GM21723 (cell line): ENCODE measurements around the gene ARID1A.
"Not testable (repeated sequence)": the region's sequence is repeated elsewhere in the genome, so short reads cannot be mapped to it uniquely, and the experiment has no call there.

Source experiments
- ATAC-seq: cut with Tn5 transposase; IDR thresholded peaks from one replicate; pipeline ENCODE4 v1.9.1; 2021; ENCODE audit warnings: mild to moderate bottlenecking, moderate library complexity; ENCODE audit not compliant: unreplicated experiment

ARID1A gene

GRCh38 chr1:26787381-26787705, 91.5 kb downstream of the ARID1A start:
- ATAC-seq, result peak; percentile 45

GRCh38 chr1:26787706-26788514, 92.1 kb downstream of the ARID1A start, which contains the start of gene PIGV:
TSS of gene PIGV (plus strand) at chr1:26787950. CDS start at chr1:26790816, 2,866 bp downstream.
- peak; percentile 63 for ATAC-seq

GRCh38 chr1:26788515-26788785, 92.6 kb downstream of the ARID1A start:
- no peak for ATAC-seq

- ATAC-seq, result peak; percentile 32
These were observed 93.2 kb downstream of the ARID1A start for GRCh38 chr1:26788836-26789611.

DNA sequence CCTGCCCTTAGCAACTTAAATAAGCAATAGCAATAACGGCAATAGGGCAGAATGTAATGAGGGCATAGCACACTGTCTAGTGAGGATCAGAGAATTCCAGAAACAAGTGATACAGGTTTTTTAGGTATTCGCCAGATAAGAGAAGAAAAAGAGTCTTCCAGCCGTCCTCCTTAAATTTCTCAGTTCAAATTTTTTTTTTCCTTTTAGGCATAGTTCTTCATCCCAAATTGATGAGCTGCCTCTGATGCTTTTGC, 93.7 kb downstream of the ARID1A start:
- ATAC-seq, result no peak

DNA sequence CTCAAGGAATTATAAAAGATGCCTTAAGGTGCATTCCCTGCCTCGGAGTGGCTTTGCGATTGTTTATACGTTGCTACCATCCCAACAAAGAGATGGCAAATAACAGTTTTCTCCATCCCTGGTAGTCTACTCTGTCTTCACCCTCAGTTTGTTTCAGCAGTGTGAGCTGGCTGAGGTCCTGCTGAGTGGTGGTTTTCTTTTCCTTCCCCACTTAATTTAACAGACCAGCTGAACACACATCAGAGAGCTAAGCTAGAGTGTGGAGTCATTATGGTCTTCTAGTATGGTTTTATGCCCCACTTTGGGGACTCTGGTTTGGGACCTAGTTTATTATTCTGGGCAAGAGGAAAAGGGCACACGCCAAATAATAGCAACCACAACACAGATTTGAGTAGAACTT, 94.1 kb downstream of the ARID1A start:
- ATAC-seq, result no peak

GRCh38 chr1:26790551-26790953, 94.7 kb downstream of the ARID1A start:
- ATAC-seq, result no peak

DNA sequence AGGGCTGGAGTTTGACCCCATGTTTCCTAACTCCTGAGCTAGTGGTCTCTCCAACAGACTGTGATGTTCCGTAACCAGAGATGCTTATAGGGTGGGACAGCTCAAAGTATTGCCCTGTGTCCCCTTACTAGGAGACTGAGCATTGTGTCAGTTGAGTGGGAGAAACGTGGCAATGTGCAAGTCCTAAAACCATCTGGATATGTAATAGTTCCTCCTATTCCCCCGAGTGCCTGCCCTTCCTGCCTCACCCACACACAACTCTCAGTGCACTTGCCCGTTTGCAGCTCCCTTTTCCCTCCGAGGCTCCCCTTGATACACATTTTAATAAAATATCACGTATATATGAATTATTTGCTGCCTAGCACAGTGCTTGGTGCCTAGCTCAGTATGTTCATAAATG, 95.3 kb downstream of the ARID1A start:
- ATAC-seq, result no peak

GRCh38 chr1:26791626-26792025, 95.8 kb downstream of the ARID1A start:
- ATAC-seq, result no peak

DNA sequence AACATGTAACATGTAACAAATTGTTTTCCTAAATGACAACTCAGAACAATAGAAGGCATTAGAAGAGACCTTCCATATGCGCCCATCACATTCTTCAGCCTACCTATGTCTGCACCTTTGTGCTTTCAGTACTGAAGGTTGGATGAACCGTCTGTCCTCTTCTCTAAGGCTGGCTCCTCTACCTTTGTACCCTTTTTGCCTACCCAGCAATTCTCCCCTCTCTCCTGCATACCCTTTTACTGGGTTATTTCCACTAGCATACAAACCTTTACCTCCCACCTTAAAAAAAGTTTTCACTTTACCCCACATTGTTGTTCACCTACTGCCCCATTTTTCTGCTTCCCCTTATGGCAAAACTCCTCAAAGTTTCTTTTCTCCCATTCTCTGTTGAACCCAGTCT, 97.1 kb downstream of the ARID1A start:
- ATAC-seq, result no peak

DNA sequence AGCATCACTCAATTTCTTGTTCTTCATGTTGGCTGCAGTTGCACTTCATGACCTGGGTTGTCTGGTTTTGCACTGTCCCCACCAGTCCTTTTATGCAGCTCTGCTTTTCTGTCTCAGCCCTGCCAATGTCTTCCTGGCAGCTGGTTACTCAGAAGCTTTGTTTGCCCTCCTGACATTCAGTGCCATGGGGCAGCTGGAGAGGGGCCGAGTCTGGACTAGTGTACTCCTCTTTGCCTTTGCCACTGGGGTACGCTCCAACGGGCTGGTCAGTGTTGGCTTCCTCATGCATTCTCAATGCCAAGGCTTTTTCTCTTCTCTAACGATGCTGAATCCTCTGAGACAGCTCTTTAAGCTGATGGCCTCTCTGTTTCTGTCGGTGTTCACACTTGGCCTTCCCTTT, 98.6 kb downstream of the ARID1A start:
- ATAC-seq, result no peak

GRCh38 chr1:26797627-26798026, 101.8 kb downstream of the ARID1A start:
- no peak for ATAC-seq

GRCh38 chr1:26799479-26800142, 103.8 kb downstream of the ARID1A start:
- no peak for ATAC-seq

- ATAC-seq, result not testable (repeated sequence)
These were observed 108.1 kb downstream of the ARID1A start for GRCh38 chr1:26803932-26804331.

- not testable (repeated sequence) for ATAC-seq
These were observed 114.3 kb downstream of the ARID1A start for GRCh38 chr1:26810105-26810504.

DNA sequence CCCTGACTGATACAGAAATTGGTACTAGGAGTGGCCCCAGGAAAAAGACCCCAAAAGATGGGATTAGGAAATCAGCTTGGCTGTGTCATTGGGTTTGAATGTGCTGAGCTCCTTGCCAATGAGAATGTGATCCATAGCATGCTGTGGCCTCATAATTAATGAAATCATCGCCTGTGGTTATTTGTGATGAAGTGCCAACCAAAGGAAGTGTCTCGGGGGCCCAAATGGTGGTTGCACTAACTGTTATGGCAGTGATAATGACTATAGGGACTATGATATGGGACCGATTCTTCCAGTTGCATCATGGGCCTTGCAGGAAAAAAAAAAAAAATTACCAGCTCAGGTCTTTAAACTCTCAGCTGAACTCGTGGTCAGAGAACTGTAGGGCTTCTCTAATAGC, 115.2 kb downstream of the ARID1A start:
- no peak for ATAC-seq

GRCh38 chr1:26811708-26812107, 115.9 kb downstream of the ARID1A start:
- ATAC-seq, result no peak

DNA sequence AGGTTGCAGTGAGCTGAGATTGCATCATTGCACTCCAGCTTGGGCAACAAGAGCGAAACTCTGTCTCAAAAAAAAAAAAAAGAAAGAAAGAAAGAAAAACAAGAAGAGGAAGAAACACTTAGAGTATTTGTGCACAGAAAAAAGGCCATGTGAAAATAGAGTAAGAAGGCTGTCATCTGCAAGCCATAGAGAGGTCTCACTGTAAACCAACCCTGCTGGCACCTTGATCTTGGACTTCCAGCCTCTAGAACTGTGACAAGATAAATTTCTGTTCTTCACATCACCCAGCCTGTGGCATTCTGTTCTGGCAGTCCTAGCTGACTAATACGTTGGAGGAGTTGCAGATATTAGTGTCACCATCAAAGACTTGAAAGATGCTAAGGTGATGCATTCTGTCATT, 118.6 kb downstream of the ARID1A start:
- no peak for ATAC-seq

DNA sequence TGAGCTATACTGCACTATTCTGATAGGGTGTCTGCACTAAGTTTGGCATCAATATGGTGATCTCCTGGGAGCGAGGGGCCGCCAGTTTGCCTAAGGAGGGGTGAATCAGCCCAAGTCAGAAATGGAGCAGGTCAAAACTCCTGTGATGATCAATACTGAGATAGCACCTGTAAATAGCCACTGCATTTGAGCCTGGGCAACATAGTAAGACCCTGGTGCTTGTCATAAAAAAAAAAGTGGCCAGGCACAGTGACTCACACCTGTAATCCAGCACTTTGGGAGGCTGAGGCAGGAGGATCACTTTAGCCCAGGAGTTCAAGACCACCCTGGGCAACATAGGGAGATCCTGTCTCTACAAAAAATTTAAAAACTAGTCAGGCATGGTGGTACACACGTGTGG, 119.1 kb downstream of the ARID1A start:
- ATAC-seq, result no peak

GRCh38 chr1:26820784-26821269, 125.0 kb downstream of the ARID1A start:
- ATAC-seq, result peak; percentile 97

GRCh38 chr1:26822737-26823395, 127.1 kb downstream of the ARID1A start:
- no peak for ATAC-seq

DNA sequence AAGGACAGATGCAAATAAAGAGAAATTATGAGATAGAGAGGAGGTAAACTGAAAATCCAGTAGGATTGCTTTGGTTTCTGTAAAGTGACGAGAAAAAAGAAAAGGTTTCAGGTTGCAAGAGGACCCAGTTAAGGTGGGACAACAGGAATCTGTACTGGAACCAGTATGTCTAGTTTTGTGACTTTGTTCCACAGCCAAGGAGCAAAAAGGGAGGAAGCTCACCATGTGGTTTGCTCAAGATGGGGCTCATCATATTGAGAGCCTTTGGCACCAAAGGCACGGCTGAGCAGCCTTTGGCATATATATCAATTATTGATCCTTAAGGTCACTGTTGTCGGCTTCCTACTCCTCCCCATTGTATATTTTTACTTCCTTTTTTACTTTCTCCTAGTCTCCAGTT, 128.9 kb downstream of the ARID1A start:
- ATAC-seq, result no peak
